Activated CD4-positive, alpha-beta T cell treated with anti-CD3 and anti-CD28 coated beads, Interleukin-2, amount 50 U/mL, for 48 hours (primary cell): Measurements from ENCODE around the gene RCOR3.
"Not testable (repeated sequence)": the region's sequence is repeated elsewhere in the genome, so short reads cannot be mapped to it uniquely, and the experiment has no call there.

Experiments used
- DNase-seq, 2 experiments: peaks; one replicate each; pipeline ENCODE4 v3.0.0-alpha.2; 2020

The RCOR3 gene

GRCh38 chr1:211258756-211259637 is at the start of gene RCOR3:
RCOR3 (plus strand) TSS chr1:211259366; CDS start chr1:211259561, 195 bp downstream.
- peak; percentile 93 for DNase-seq

GRCh38 chr1:211210052-211210451 is 49.1 kb upstream of the RCOR3 start:
- DNase-seq: no peak

- no peak for DNase-seq
Observed at GRCh38 chr1:211210965-211211364, 48.2 kb upstream of the RCOR3 start.

- no peak for DNase-seq
Observed at GRCh38 chr1:211213702-211214101, 45.5 kb upstream of the RCOR3 start.

GRCh38 chr1:211215577-211215976 is 43.6 kb upstream of the RCOR3 start:
- no peak for DNase-seq

- no peak for DNase-seq
Observed at GRCh38 chr1:211217392-211217791, 41.8 kb upstream of the RCOR3 start.

GRCh38 chr1:211222469-211223234 is 36.5 kb upstream of the RCOR3 start:
- DNase-seq: not testable (repeated sequence)

- DNase-seq: peak; percentile 26 to 53
Observed at GRCh38 chr1:211228573-211229364, 30.4 kb upstream of the RCOR3 start.

- no peak for DNase-seq
Observed at GRCh38 chr1:211229365-211229759, 29.8 kb upstream of the RCOR3 start.

GRCh38 chr1:211231873-211232272 is 27.3 kb upstream of the RCOR3 start:
- DNase-seq: no peak

GRCh38 chr1:211236633-211237320 is 22.4 kb upstream of the RCOR3 start:
- DNase-seq: no peak

GRCh38 chr1:211237579-211237978 is 21.6 kb upstream of the RCOR3 start:
- DNase-seq: no peak

GRCh38 chr1:211240567-211240966 is 18.6 kb upstream of the RCOR3 start:
- DNase-seq: not testable (repeated sequence)

GRCh38 chr1:211241071-211241470 is 18.1 kb upstream of the RCOR3 start:
- DNase-seq: no peak

- not testable (repeated sequence) for DNase-seq
Observed at GRCh38 chr1:211243639-211244038, 15.5 kb upstream of the RCOR3 start.

- DNase-seq: not testable (repeated sequence)
Observed at GRCh38 chr1:211246583-211246982, 12.6 kb upstream of the RCOR3 start.

GRCh38 chr1:211247921-211248320 is 11.2 kb upstream of the RCOR3 start:
- DNase-seq: no peak

- DNase-seq: not testable (repeated sequence)
Observed at GRCh38 chr1:211249611-211250010, 9.6 kb upstream of the RCOR3 start.

GRCh38 chr1:211257826-211258225 is 1.3 kb upstream of the RCOR3 start:
- no peak for DNase-seq

- DNase-seq: peak; percentile 63 to 71
Observed at GRCh38 chr1:211258310-211258755, 833 bp upstream of the RCOR3 start.

- peak; percentile 48 to 58 for DNase-seq
Observed at GRCh38 chr1:211259638-211260126, 516 bp downstream of the RCOR3 start.
